ENCODE results near the gene CD6. TPM values are rescaled to one million over a fixed set of nuclear protein-coding genes. Genes with fewer than 3 reads are reported as not detected.
A peak's percentile ranks its signal among the peaks of the same experiment; 100 is the strongest.
"Not testable (repeated sequence)": the region's sequence is repeated elsewhere in the genome, so short reads cannot be mapped to it uniquely, and the experiment has no call there.

Gene CD6
- total and polyA plus RNA-seq, 2 donors from 2014 or later, result 0.24 to 6.7 TPM

DNA sequence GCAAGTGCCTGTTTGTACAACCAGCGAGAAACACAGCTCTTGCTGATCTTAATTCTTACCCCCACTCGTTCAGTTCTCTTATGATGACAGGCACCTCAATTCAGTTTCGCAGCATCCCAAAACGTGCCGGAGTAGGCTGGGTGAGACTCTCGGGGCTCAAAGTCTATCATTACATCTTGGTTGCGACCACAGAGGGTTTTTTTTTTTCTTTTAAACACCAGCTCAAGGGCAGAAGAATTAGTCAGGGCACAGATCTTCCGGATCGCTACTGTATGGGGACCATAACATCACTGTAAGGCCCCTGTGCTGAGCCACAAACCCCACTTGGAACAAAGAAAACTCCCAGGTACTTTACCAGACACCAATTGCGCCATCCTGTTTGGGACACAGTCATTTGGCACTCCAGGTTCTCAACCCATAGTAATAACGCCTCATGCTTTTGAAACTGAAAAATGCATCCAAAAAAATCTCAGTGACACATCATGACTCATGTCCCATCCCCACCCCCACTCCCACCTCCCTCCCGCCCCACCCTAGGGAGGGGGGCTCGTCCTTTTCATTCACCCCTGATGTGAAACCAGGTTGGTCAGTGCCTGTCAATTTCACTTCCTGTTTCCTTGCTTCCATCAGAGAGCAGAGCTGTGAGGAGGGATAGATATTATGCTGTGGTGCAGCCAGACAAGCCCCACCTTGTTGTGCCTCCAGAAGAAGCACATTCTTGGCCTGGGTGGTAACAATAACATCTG, 89.8 kb downstream of the CD6 start:
- DNase-seq, result peak in 1 of 5 donors; percentile 18
- Histone ChIP-seq H3K27me3 (ENCODE audit: control insufficient read depth, insufficient read depth, low read length) (no peaks in the 10 kb centered on the region), H3K4me3 (ENCODE audit: low read length in 3 of 3) (no peak overlapping the region), H3K9me3 (ENCODE audit: control insufficient read depth in 2 of 3, insufficient read depth in 1 of 3, low read length in 3 of 3) (no peaks in the 10 kb centered on the region), H3K4me1 (ENCODE audit: control insufficient read depth in 2 of 3, insufficient read depth in 2 of 3, low read depth in 1 of 3, low read length in 3 of 3) (no peaks in the 10 kb centered on the region), H3K9ac (ENCODE audit: low read length in 3 of 3) (no peak overlapping the region), H3K36me3 (ENCODE audit: control insufficient read depth in 2 of 3, insufficient read depth in 3 of 3, low read length in 3 of 3) (no peaks in the 10 kb centered on the region), H3K27ac (ENCODE audit: low read depth in 2 of 2, low read length in 2 of 2) (no peak overlapping the region)
- TF ChIP-seq, protein P1, sequence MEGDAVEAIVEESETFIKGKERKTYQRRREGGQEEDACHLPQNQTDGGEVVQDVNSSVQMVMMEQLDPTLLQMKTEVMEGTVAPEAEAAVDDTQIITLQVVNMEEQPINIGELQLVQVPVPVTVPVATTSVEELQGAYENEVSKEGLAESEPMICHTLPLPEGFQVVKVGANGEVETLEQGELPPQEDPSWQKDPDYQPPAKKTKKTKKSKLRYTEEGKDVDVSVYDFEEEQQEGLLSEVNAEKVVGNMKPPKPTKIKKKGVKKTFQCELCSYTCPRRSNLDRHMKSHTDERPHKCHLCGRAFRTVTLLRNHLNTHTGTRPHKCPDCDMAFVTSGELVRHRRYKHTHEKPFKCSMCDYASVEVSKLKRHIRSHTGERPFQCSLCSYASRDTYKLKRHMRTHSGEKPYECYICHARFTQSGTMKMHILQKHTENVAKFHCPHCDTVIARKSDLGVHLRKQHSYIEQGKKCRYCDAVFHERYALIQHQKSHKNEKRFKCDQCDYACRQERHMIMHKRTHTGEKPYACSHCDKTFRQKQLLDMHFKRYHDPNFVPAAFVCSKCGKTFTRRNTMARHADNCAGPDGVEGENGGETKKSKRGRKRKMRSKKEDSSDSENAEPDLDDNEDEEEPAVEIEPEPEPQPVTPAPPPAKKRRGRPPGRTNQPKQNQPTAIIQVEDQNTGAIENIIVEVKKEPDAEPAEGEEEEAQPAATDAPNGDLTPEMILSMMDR (IDR thresholded peaks at IDR 0.05; ENCODE audit: borderline replicate concordance, extremely low read depth, insufficient read depth), result no peak
- intact Hi-C loops (cut with DNase I), result no loop called here
- no peak for FAIRE-seq

DNA sequence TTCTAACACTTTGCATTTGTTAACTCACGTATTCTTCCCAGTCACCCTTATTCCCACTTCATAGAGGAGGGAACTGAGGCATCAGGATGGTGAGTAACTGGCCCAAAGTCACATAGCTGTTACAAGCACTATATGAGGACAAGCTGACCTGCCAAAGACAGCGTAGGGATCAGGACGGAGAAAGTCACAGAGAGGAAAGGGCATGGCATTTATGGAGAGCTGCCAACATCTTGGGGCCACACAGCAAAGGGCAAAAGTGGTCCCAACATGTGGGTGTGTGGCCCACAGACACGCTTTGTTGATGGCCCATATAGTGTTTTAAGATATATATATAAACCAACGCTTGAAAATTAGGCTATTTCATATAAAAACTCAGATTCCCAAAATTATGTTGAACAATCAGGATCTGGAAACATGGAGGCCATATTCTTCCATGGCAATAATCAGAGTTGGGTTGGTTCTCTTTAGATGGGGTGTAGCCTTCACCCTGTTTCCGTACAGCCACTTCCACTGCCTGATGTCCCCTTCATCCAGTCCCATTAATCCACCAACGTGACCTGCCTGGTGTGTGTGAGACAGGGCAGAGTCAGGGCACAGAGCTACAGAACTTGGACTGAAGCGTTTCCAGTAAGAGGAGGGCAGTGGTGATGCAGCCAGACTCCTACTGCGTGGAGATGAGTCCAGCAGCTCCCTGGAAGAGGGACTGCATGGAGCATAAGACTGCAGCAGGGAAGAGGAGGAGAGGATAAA, 90.9 kb downstream of the CD6 start:
- DNase-seq (peak in 1 of 5 donors; percentile 6), FAIRE-seq (no peak)
- TF ChIP-seq, protein P1 (IDR thresholded peaks at IDR 0.05; ENCODE audit: borderline replicate concordance, extremely low read depth, insufficient read depth), result no peak
- no peak overlapping the region for H3K4me3 ChIP-seq (ENCODE audit: low read length in 3 of 3)
- H3K9me3 ChIP-seq (ENCODE audit: control insufficient read depth in 2 of 3, insufficient read depth in 1 of 3, low read length in 3 of 3), result no peaks in the 10 kb centered on the region
- no peak overlapping the region for H3K9ac ChIP-seq (ENCODE audit: low read length in 3 of 3)
- H3K27ac ChIP-seq (ENCODE audit: low read depth in 2 of 2, low read length in 2 of 2), result no peak overlapping the region
- no peaks in the 10 kb centered on the region for H3K4me1 ChIP-seq (ENCODE audit: control insufficient read depth in 2 of 3, insufficient read depth in 2 of 3, low read depth in 1 of 3, low read length in 3 of 3)
- intact Hi-C loops (cut with DNase I), result no loop called here
- H3K36me3 ChIP-seq (ENCODE audit: control insufficient read depth in 2 of 3, insufficient read depth in 3 of 3, low read length in 3 of 3), result no peaks in the 10 kb centered on the region
- H3K27me3 ChIP-seq (ENCODE audit: control insufficient read depth, insufficient read depth, low read length), result no peaks in the 10 kb centered on the region

DNA sequence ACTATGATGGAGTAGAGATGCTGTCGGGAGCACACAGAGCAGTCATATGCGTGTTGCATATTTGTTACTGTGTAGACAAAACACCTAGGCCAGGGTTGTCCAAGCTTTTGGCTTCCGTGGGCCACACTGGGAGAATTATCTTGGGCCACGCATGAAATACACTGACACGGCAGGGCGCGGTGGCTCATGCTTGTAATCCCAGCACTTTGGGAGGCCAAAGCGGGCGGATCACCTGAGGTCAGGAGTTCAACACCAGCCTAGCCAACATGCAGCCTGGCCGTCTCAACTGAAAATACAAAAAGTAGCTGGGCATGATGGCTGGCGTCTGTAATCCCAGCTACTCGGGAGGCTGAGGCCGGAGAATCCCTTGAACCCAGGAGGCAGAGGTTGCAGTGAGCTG, 93.8 kb downstream of the CD6 start:
- H3K9ac ChIP-seq (ENCODE audit: low read length in 3 of 3); H3K36me3 ChIP-seq (ENCODE audit: control insufficient read depth in 2 of 3, insufficient read depth in 3 of 3, low read length in 3 of 3); intact Hi-C loops (cut with DNase I); H3K4me3 ChIP-seq (ENCODE audit: low read length in 3 of 3); H3K9me3 ChIP-seq (ENCODE audit: control insufficient read depth in 2 of 3, insufficient read depth in 1 of 3, low read length in 3 of 3); H3K4me1 ChIP-seq (ENCODE audit: control insufficient read depth in 2 of 3, insufficient read depth in 2 of 3, low read depth in 1 of 3, low read length in 3 of 3); H3K27me3 ChIP-seq (ENCODE audit: control insufficient read depth, insufficient read depth, low read length); H3K27ac ChIP-seq (ENCODE audit: low read depth in 2 of 2, low read length in 2 of 2); FAIRE-seq: not testable (repeated sequence)
- peak in 1 of 5 donors; percentile 12 for DNase-seq

DNA sequence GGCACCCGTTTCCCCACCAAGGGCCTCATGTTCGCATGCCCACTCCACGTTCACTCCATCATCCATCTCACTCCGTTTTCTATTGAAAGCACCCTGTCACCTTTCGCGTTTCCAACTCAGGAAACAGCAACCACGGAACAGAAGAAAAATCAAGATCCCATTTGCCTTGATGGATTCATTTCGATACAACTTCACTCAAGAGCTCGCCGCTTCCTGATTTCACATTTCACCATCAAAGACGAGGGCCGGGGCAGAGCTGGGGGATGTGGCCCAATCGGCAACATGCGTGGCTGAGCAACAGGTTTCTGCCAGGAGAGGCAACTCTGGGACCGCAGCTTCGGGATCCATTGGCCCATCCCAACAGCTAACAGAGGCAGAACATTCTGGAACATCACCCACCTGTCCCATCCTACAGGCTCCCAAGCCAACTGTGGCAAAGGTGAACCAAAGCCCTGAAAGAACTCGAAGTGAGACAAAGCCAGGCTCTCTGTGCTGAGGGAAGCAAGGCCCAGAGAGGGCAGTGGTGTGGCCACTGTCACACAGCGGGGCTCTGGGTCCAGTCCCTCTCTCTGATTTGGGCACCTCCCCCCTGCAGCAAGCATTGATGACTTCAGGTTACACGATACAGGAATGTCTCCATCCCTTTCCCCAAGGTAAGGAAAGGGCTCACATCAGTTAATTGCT, 94.6 kb downstream of the CD6 start:
- TF ChIP-seq, protein P1 (IDR thresholded peaks at IDR 0.05; ENCODE audit: borderline replicate concordance, extremely low read depth, insufficient read depth), result no peak
- Histone ChIP-seq H3K27ac (ENCODE audit: low read depth in 2 of 2, low read length in 2 of 2) (no peak overlapping the region), H3K4me3 (ENCODE audit: low read length in 3 of 3) (no peak overlapping the region), H3K9ac (ENCODE audit: low read length in 3 of 3) (no peak overlapping the region), H3K4me1 (ENCODE audit: control insufficient read depth in 2 of 3, insufficient read depth in 2 of 3, low read depth in 1 of 3, low read length in 3 of 3) (no peaks in the 10 kb centered on the region), H3K9me3 (ENCODE audit: control insufficient read depth in 2 of 3, insufficient read depth in 1 of 3, low read length in 3 of 3) (no peaks in the 10 kb centered on the region), H3K36me3 (ENCODE audit: control insufficient read depth in 2 of 3, insufficient read depth in 3 of 3, low read length in 3 of 3) (no peaks in the 10 kb centered on the region), H3K27me3 (ENCODE audit: control insufficient read depth, insufficient read depth, low read length) (no peaks in the 10 kb centered on the region)
- intact Hi-C loops (cut with DNase I), result no loop called here
- no peak for FAIRE-seq
- DNase-seq, result peak in 1 of 5 donors; percentile 44
